DND-41 (cell line): ENCODE results near the gene BAIAP2L1.

Source experiments
- ATAC-seq: fragments of 200-7000 bp; cut with Tn5 transposase; 3 replicates; pipeline ENCODE4 v1.9.1; 2021; ENCODE audit warnings: low read depth; ENCODE audit not compliant: insufficient read depth
- DNase-seq: peaks from one replicate; pipeline ENCODE4 v3.0.0-alpha.2; 2020
- H2AFZ ChIP-seq: 2 replicates; pipeline ENCODE4 v1.6.0; 2012; ENCODE audit warnings: low read depth, low read length
- H3K27ac ChIP-seq: 2 replicates; pipeline ENCODE4 v1.5.1; 2012; ENCODE audit warnings: low read length, inconsistent platforms
- H3K27me3 ChIP-seq: fragments of 200-600 bp; sonication (generic); 2 replicates; pipeline ENCODE4 v1.6.0; 2012; ENCODE audit warnings: low read length, mild to moderate bottlenecking, inconsistent platforms; ENCODE audit not compliant: insufficient read depth, poor library complexity
- H3K36me3 ChIP-seq: 2 replicates; pipeline ENCODE4 v1.5.1; 2012; ENCODE audit warnings: low read length, inconsistent platforms; ENCODE audit not compliant: insufficient read depth
- H3K4me1 ChIP-seq: 2 replicates; pipeline ENCODE4 v1.5.1; 2012; ENCODE audit warnings: mild to moderate bottlenecking, low read length; ENCODE audit not compliant: insufficient read depth
- H3K4me2 ChIP-seq: 2 replicates; pipeline ENCODE4 v1.6.0; 2012; ENCODE audit warnings: mild to moderate bottlenecking, moderate library complexity, low read length, inconsistent platforms; ENCODE audit not compliant: insufficient read depth
- H3K4me3 ChIP-seq, 2 experiments: fragments of 200-600 bp in 1 of 2; shearing (Covaris generic) in 1 of 2; 2 replicates each; pipeline ENCODE4 v1.5.1; 2012 to 2016; ENCODE audit warnings: inconsistent platforms in 2 of 2, low read length in 2 of 2, mild to moderate bottlenecking in 2 of 2, low read depth in 1 of 2, moderate library complexity in 1 of 2
- H3K79me2 ChIP-seq: 2 replicates; pipeline ENCODE4 v1.6.0; 2012; ENCODE audit warnings: low read length, inconsistent platforms; ENCODE audit not compliant: insufficient read depth
- H3K9ac ChIP-seq: 2 replicates; pipeline ENCODE4 v1.6.0; 2012; ENCODE audit warnings: low read depth, mild to moderate bottlenecking, inconsistent platforms, low read length, moderate library complexity
- H3K9me3 ChIP-seq: 2 replicates; pipeline ENCODE4 v1.5.1; 2012; ENCODE audit warnings: low read length, moderate library complexity, mild to moderate bottlenecking, inconsistent platforms; ENCODE audit not compliant: insufficient read depth, severe bottlenecking
- H4K20me1 ChIP-seq: 2 replicates; pipeline ENCODE4 v1.6.0; 2012; ENCODE audit warnings: low read length; ENCODE audit not compliant: insufficient read depth
- CTCF ChIP-seq: IDR thresholded peaks from 2 replicates; pipeline ENCODE4 v1.5.1; 2012; ENCODE audit warnings: borderline replicate concordance, low read length, moderate library complexity, mild to moderate bottlenecking; ENCODE audit not compliant: poor library complexity, severe bottlenecking; ENCODE audit errors: extremely low read depth
- EZH2 ChIP-seq: IDR thresholded peaks from 3 replicates; pipeline ENCODE4 v1.6.1; 2012; ENCODE audit warnings: borderline replicate concordance, low read depth, mild to moderate bottlenecking, moderate library complexity, low read length, inconsistent platforms; ENCODE audit not compliant: severe bottlenecking

BAIAP2L1 gene

GRCh38 chr7:98354511-98355249, 46.2 kb downstream of the BAIAP2L1 start:
- no peak overlapping the region for H3K9ac ChIP-seq
- H2AFZ ChIP-seq = no peak overlapping the region
- DNase-seq = no peak
- no peaks in the 10 kb centered on the region for H3K9me3 ChIP-seq
- no peaks in the 10 kb centered on the region for H3K79me2 ChIP-seq
- H3K4me2 ChIP-seq = no peak overlapping the region
- TF ChIP-seq CTCF (no peak), EZH2 (no peak)
- no peaks in the 10 kb centered on the region for H3K4me1 ChIP-seq
- no peak overlapping the region for H3K27ac ChIP-seq
- no peak for ATAC-seq
- no peak overlapping the region for H3K4me3 ChIP-seq
- no peaks in the 10 kb centered on the region for H3K27me3 ChIP-seq
- no peaks in the 10 kb centered on the region for H4K20me1 ChIP-seq
- no peaks in the 10 kb centered on the region for H3K36me3 ChIP-seq

- DNase-seq (no peak), ATAC-seq (no peak)
- Histone ChIP-seq H3K36me3 (no peaks in the 10 kb centered on the region), H3K9ac (no peak overlapping the region), H3K4me2 (no peak overlapping the region), H4K20me1 (no peaks in the 10 kb centered on the region), H2AFZ (no peak overlapping the region), H3K9me3 (no peaks in the 10 kb centered on the region), H3K4me3 (no peak overlapping the region), H3K27me3 (no peaks in the 10 kb centered on the region), H3K4me1 (no peaks in the 10 kb centered on the region), H3K27ac (no peak overlapping the region), H3K79me2 (no peaks in the 10 kb centered on the region)
- TF ChIP-seq EZH2 (no peak), CTCF (no peak)
These were observed 46.8 kb downstream of the BAIAP2L1 start for GRCh38 chr7:98354052-98354451.

GRCh38 chr7:98352621-98353020, 48.3 kb downstream of the BAIAP2L1 start:
- Histone ChIP-seq H4K20me1 (no peaks in the 10 kb centered on the region), H3K9ac (no peak overlapping the region), H3K79me2 (no peaks in the 10 kb centered on the region), H3K9me3 (no peaks in the 10 kb centered on the region), H3K4me1 (no peaks in the 10 kb centered on the region), H3K36me3 (no peaks in the 10 kb centered on the region), H3K4me3 (no peak overlapping the region), H2AFZ (no peak overlapping the region), H3K27me3 (no peaks in the 10 kb centered on the region), H3K4me2 (no peak overlapping the region), H3K27ac (no peak overlapping the region)
- ATAC-seq (no peak), DNase-seq (no peak)
- TF ChIP-seq CTCF (no peak), EZH2 (no peak)

- Histone ChIP-seq H3K27ac (no peak overlapping the region), H3K4me1 (no peaks in the 10 kb centered on the region)
- no peak for TF ChIP-seq CTCF
- no peak for TF ChIP-seq EZH2
These were observed 49.8 kb downstream of the BAIAP2L1 start for GRCh38 chr7:98351136-98351535.

More at GRCh38 chr7:98351136-98351535, 49.8 kb downstream of the BAIAP2L1 start:
- Histone ChIP-seq H3K9me3 (no peaks in the 10 kb centered on the region), H3K9ac (no peak overlapping the region), H3K4me3 (no peak overlapping the region), H4K20me1 (no peaks in the 10 kb centered on the region), H3K79me2 (no peaks in the 10 kb centered on the region), H3K27me3 (no peaks in the 10 kb centered on the region), H3K4me2 (no peak overlapping the region), H3K36me3 (no peaks in the 10 kb centered on the region), H2AFZ (no peak overlapping the region)
- ATAC-seq (no peak), DNase-seq (no peak)
